ENCODE measurements around the gene SKAP1.

DNA sequence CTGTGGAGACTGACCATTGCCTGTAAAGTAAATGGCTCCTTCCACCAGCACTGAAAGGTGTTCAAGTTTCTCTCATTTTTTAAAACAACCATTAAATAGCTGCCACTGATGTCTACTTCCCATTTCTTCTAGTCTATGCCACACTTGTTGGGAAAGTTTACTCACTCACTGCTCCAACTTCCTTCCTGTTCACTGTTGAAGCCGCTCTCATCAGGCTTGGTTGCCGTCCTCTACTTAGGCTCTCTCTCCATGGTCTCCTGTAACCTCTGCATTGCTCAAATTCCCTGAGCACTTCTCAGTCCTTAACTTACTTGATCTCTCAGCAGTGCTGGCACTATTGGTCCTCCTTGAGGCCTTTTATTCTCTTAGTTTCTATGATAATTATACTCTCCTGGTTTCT, 290.1 kb downstream of the SKAP1 start:
- TF ChIP-seq EZH2 (optimal IDR thresholded peaks at IDR 0.05; ENCODE audit: low read depth, low read length) = no peak
- TF ChIP-seq, protein P1, sequence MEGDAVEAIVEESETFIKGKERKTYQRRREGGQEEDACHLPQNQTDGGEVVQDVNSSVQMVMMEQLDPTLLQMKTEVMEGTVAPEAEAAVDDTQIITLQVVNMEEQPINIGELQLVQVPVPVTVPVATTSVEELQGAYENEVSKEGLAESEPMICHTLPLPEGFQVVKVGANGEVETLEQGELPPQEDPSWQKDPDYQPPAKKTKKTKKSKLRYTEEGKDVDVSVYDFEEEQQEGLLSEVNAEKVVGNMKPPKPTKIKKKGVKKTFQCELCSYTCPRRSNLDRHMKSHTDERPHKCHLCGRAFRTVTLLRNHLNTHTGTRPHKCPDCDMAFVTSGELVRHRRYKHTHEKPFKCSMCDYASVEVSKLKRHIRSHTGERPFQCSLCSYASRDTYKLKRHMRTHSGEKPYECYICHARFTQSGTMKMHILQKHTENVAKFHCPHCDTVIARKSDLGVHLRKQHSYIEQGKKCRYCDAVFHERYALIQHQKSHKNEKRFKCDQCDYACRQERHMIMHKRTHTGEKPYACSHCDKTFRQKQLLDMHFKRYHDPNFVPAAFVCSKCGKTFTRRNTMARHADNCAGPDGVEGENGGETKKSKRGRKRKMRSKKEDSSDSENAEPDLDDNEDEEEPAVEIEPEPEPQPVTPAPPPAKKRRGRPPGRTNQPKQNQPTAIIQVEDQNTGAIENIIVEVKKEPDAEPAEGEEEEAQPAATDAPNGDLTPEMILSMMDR (IDR thresholded peaks at IDR 0.05; ENCODE audit: low read length) = no peak
